H1 (cell line): ENCODE data around the gene ALG2. TPM values are rescaled to one million over a fixed set of nuclear protein-coding genes. Genes with fewer than 3 reads are reported as not detected.

Experiments used
- CTCF ChIA-PET: fragments of 300-600 bp; sonication (Branson Sonifier 250); formaldehyde crosslinking; loops from one replicate; lab custom pipeline; 2021; ENCODE audit not compliant: partially characterized antibody; lab: Charles Lee
- POLR2A ChIA-PET: fragments of 300-600 bp; sonication (Branson Sonifier 250); formaldehyde crosslinking; loops from one replicate; lab custom pipeline; 2021; ENCODE audit warnings: inconsistent platforms; ENCODE audit not compliant: partially characterized antibody; lab: Charles Lee
- DNase-seq, 2 experiments: peaks; one replicate each; pipeline versions ENCODE4 v3.0.0 to v3.0.0-alpha.2; 2010 to 2022; ENCODE audit warnings: low spot score in 2 of 2, low read depth in 1 of 2, mixed read lengths in 1 of 2
- FAIRE-seq: peaks from 2 replicates; lab custom pipeline; 2011; peaks lifted over from hg19 to GRCh38; lab: Jason Lieb, UNC
- H2AFZ ChIP-seq: 2 replicates; pipeline ENCODE4 v1.8.1; 2012; ENCODE audit warnings: low read length, inconsistent platforms
- H2AK5ac ChIP-seq: 2 replicates; pipeline ENCODE4 v1.6.1; 2013; ENCODE audit warnings: low read depth, low read length
- H2BK120ac ChIP-seq: replicated peaks from 2 replicates; pipeline ENCODE3; 2013; ENCODE audit warnings: low read depth, low read length, inconsistent platforms
- H2BK12ac ChIP-seq: 2 replicates; pipeline ENCODE4 v1.6.1; 2013; ENCODE audit warnings: low read depth, low read length
- H2BK15ac ChIP-seq: 2 replicates; pipeline ENCODE4 v1.6.1; 2013; ENCODE audit warnings: low read length
- H2BK20ac ChIP-seq: 2 replicates; pipeline ENCODE4 v1.6.1; 2013; ENCODE audit warnings: low read length
- H2BK5ac ChIP-seq: 2 replicates; pipeline ENCODE4 v1.6.1; 2013; ENCODE audit warnings: low read depth, low read length
- H3K14ac ChIP-seq: 2 replicates; pipeline ENCODE4 v1.6.1; 2013; ENCODE audit warnings: inconsistent platforms; ENCODE audit not compliant: insufficient read length
- H3K18ac ChIP-seq: 2 replicates; pipeline ENCODE4 v1.6.1; 2013; ENCODE audit warnings: low read length; ENCODE audit errors: extremely low read depth
- H3K23ac ChIP-seq: 2 replicates; pipeline ENCODE4 v1.6.1; 2013; ENCODE audit warnings: inconsistent platforms; ENCODE audit not compliant: insufficient read length
- H3K23me2 ChIP-seq: 2 replicates; pipeline ENCODE4 v1.6.1; 2013; ENCODE audit warnings: low read depth, low read length
- H3K27ac ChIP-seq: 2 replicates; pipeline ENCODE4 v1.6.1; 2011; ENCODE audit warnings: low read depth, low read length, inconsistent platforms
- H3K27me3 ChIP-seq, 4 experiments: replicated peaks in 1 of 4; 1 replicate in 1 of 4; 2 replicates in 3 of 4; pipeline versions ENCODE4 v1.6.1 to v1.8.1; 2011 to 2013; ENCODE audit warnings: low read length in 3 of 4, mild to moderate bottlenecking in 3 of 4, inconsistent platforms in 2 of 4, mixed read lengths in 2 of 4, moderate library complexity in 1 of 4; ENCODE audit not compliant: control insufficient read depth in 3 of 4, insufficient read depth in 3 of 4; ENCODE audit errors: extremely low read depth in 1 of 4
- H3K36me3 ChIP-seq, 4 experiments: 2 replicates each; pipeline versions ENCODE4 v1.6.1 to v1.8.1; 2011 to 2013; ENCODE audit warnings: mild to moderate bottlenecking in 4 of 4, low read length in 3 of 4, moderate library complexity in 2 of 4, control low read depth in 1 of 4, inconsistent platforms in 1 of 4; ENCODE audit not compliant: insufficient read depth in 4 of 4, control insufficient read depth in 2 of 4
- H3K4ac ChIP-seq: replicated peaks from 2 replicates; pipeline ENCODE3; 2013; ENCODE audit warnings: low read length, low read depth, mixed read lengths, inconsistent platforms; ENCODE audit not compliant: insufficient read length
- H3K4me1 ChIP-seq, 4 experiments: replicated peaks in 1 of 4; 1 replicate in 1 of 4; 2 replicates in 3 of 4; pipeline versions ENCODE4 v1.6.1 to v1.8.1; 2011 to 2013; ENCODE audit warnings: low read length in 3 of 4, inconsistent platforms in 2 of 4, mixed read lengths in 1 of 4; ENCODE audit not compliant: insufficient read depth in 4 of 4, control insufficient read depth in 3 of 4
- H3K4me2 ChIP-seq, 2 experiments: 2 replicates each; pipeline versions ENCODE4 v1.6.1 to v1.8.1; 2011 to 2013; ENCODE audit warnings: low read depth in 2 of 2, low read length in 2 of 2, control low read depth in 1 of 2, inconsistent platforms in 1 of 2, mild to moderate bottlenecking in 1 of 2; ENCODE audit not compliant: insufficient read depth in 1 of 2
- H3K4me3 ChIP-seq, 4 experiments: fragments of 200-600, 300-600 bp in 1 of 4; sonication (generic), shearing (Covaris generic), sonication (Bioruptor Twin) in 1 of 4; 2 replicates each; pipeline versions ENCODE4 v1.5.1 to v1.8.1; 2011 to 2016; ENCODE audit warnings: low read length in 4 of 4, low read depth in 3 of 4, control low read depth in 2 of 4, inconsistent platforms in 2 of 4, mild to moderate bottlenecking in 2 of 4, mixed read lengths in 1 of 4, moderate library complexity in 1 of 4; ENCODE audit not compliant: insufficient read depth in 2 of 4; ENCODE audit errors: extremely low read depth in 1 of 4
- H3K56ac ChIP-seq: replicated peaks from 2 replicates; pipeline ENCODE3; 2013; ENCODE audit warnings: low read depth, mild to moderate bottlenecking, mixed read lengths, low read length, inconsistent platforms; ENCODE audit not compliant: insufficient read length
- H3K79me1 ChIP-seq: 2 replicates; pipeline ENCODE4 v1.6.1; 2013; ENCODE audit warnings: low read depth, low read length, control low read depth
- H3K79me2 ChIP-seq, 2 experiments: 2 replicates each; pipeline versions ENCODE4 v1.6.1 to v1.8.1; 2012 to 2013; ENCODE audit warnings: low read length in 2 of 2, mild to moderate bottlenecking in 2 of 2, inconsistent platforms in 1 of 2; ENCODE audit not compliant: insufficient read depth in 2 of 2, control insufficient read depth in 1 of 2
- H3K9ac ChIP-seq, 4 experiments: replicated peaks in 1 of 4; 1 replicate in 1 of 4; 2 replicates in 3 of 4; pipeline versions ENCODE4 v1.6.1 to v1.8.1; 2011 to 2013; ENCODE audit warnings: low read depth in 3 of 4, low read length in 3 of 4, control low read depth in 2 of 4, mild to moderate bottlenecking in 2 of 4, moderate library complexity in 2 of 4, inconsistent platforms in 1 of 4; ENCODE audit errors: extremely low read depth in 1 of 4
- H3K9me3 ChIP-seq, 2 experiments: 2 replicates each; pipeline versions ENCODE4 v1.6.1 to v1.8.1; 2012 to 2013; ENCODE audit warnings: mild to moderate bottlenecking in 2 of 2, moderate library complexity in 2 of 2, control low read depth in 1 of 2, inconsistent platforms in 1 of 2, low read depth in 1 of 2, low read length in 1 of 2, mixed read lengths in 1 of 2; ENCODE audit not compliant: insufficient read depth in 2 of 2
- H4K20me1 ChIP-seq, 2 experiments: replicated peaks in 1 of 2; 2 replicates each; pipeline versions ENCODE3 to v1.8.1; 2011 to 2013; ENCODE audit warnings: inconsistent platforms in 2 of 2, low read length in 2 of 2, mild to moderate bottlenecking in 1 of 2; ENCODE audit not compliant: insufficient read depth in 2 of 2, control insufficient read depth in 1 of 2
- H4K5ac ChIP-seq: 2 replicates; pipeline ENCODE4 v1.6.1; 2013; ENCODE audit warnings: low read length, low read depth, mixed read lengths, inconsistent platforms; ENCODE audit not compliant: insufficient read length
- H4K8ac ChIP-seq: 2 replicates; pipeline ENCODE4 v1.8.0; 2013; ENCODE audit warnings: mild to moderate bottlenecking, moderate library complexity, low read length, inconsistent platforms; ENCODE audit not compliant: insufficient read depth; ENCODE audit errors: extremely low read depth
- H4K91ac ChIP-seq: replicated peaks from 2 replicates; pipeline ENCODE3; 2013; ENCODE audit warnings: low read length, mixed read lengths, inconsistent platforms; ENCODE audit not compliant: insufficient read length
- ASH2L ChIP-seq: fragments of 200-600, 300-600 bp; sonication (generic); IDR thresholded peaks from one replicate; pipeline ENCODE4 v1.7.1; 2017; ENCODE audit warnings: low read length
- BACH1 ChIP-seq: IDR thresholded peaks from 2 replicates; pipeline ENCODE4 v1.6.1; 2012; ENCODE audit warnings: low read length, improper control_type of control experiment
- BCL11A ChIP-seq, 2 experiments: IDR thresholded peaks; one replicate each; pipeline ENCODE4 v1.6.1; 2011; ENCODE audit warnings: low read depth in 2 of 2, low read length in 2 of 2, mild to moderate bottlenecking in 2 of 2
- BRCA1 ChIP-seq: IDR thresholded peaks from 2 replicates; pipeline ENCODE4 v1.6.1; 2012; ENCODE audit warnings: low read depth, low read length, improper control_type of control experiment
- HDAC2 ChIP-seq, 2 experiments: fragments of 300-600 bp in 1 of 2; sonication (generic) in 1 of 2; IDR thresholded peaks; 2 replicates each; pipeline ENCODE4 v1.6.1; 2011 to 2012; ENCODE audit warnings: low read depth in 2 of 2, low read length in 2 of 2, mild to moderate bottlenecking in 2 of 2, moderate library complexity in 2 of 2, borderline replicate concordance in 1 of 2, inconsistent platforms in 1 of 2
- POLR2A ChIP-seq, 2 experiments: IDR thresholded peaks; 1 replicate in 1 of 2; 2 replicates in 1 of 2; pipeline ENCODE4 v1.6.1; 2011; ENCODE audit warnings: low read depth in 2 of 2, low read length in 2 of 2, mild to moderate bottlenecking in 2 of 2; ENCODE audit errors: control extremely low read depth in 1 of 2
- SRF ChIP-seq: IDR thresholded peaks from 2 replicates; pipeline ENCODE4 v1.6.1; 2011; ENCODE audit warnings: mild to moderate bottlenecking, low read depth, low read length, moderate library complexity
- WGBS, 2 experiments: shearing (Covaris generic) in 1 of 2; methylation state at CpG; one replicate each; pipeline versions ENCODE4 v1.1.6 to v1.1.7; 2013 to 2015; ENCODE audit warnings: low lambda C conversion rate in 2 of 2, mixed read lengths in 2 of 2, inconsistent platforms in 1 of 2, low coverage in 1 of 2, missing lambda C conversion rate in 1 of 2; ENCODE audit not compliant: insufficient replicate concordance in 2 of 2, insufficient coverage in 1 of 2, insufficient read length in 1 of 2; ENCODE audit errors: extremely low coverage in 1 of 2, missing lambda C conversion rate in 1 of 2; 5-methylcytosine and 5-hydroxymethylcytosine counted together
- polyA plus RNA-seq, 7 experiments: library from polyadenylated mRNA; depleted of rRNA in 3 of 7; stranded (reverse) in 5 of 7; unstranded in 2 of 7; fragments of >200 nt in 5 of 7; fragments of 200-250 nt in 2 of 7; gene quantifications; 1 replicate in 5 of 7; 2 replicates in 1 of 7; 4 replicates in 1 of 7; pipeline versions ENCODE4 v1.2.1 to v1.2.3, GENCODE V29; 2011 to 2013; ENCODE audit warnings: missing spikeins in 2 of 7, mixed read lengths in 2 of 7
- total RNA-seq: library from RNA; stranded (reverse); fragmentation: NEBNext Ultra II Directional; extraction: Animal tissue kit (Norgen Biotek cat#: 25700); gene quantifications from 2 replicates; pipeline ENCODE4 v1.2.1, GENCODE V29; 2021
- TF ChIP-seq, protein P1 (sequence below): IDR thresholded peaks from 2 replicates; pipeline ENCODE4 v1.6.1; 2011; ENCODE audit warnings: low read depth, mild to moderate bottlenecking, low read length; ENCODE audit not compliant: insufficient read depth
- TF ChIP-seq, protein P2 (sequence below): IDR thresholded peaks from 2 replicates; pipeline ENCODE4 v1.6.1; 2012; ENCODE audit warnings: inconsistent platforms
- TF ChIP-seq, protein P3 (sequence below), 3 experiments: IDR thresholded peaks; 1 replicate in 2 of 3; 2 replicates in 1 of 3; pipeline versions ENCODE4 v1.5.1 to v1.6.1; 2011; ENCODE audit warnings: low read length in 3 of 3, mild to moderate bottlenecking in 3 of 3, inconsistent platforms in 2 of 3, low read depth in 1 of 3, moderate library complexity in 1 of 3; ENCODE audit not compliant: insufficient read depth in 1 of 3; ENCODE audit errors: control extremely low read depth in 1 of 3

Gene ALG2
- total and polyA plus RNA-seq, 2 of the 8 experiments (the other 6 are each of a cell fraction or from before 2014, with no cell fraction given): 27.1 to 30.7 TPM

DNA sequence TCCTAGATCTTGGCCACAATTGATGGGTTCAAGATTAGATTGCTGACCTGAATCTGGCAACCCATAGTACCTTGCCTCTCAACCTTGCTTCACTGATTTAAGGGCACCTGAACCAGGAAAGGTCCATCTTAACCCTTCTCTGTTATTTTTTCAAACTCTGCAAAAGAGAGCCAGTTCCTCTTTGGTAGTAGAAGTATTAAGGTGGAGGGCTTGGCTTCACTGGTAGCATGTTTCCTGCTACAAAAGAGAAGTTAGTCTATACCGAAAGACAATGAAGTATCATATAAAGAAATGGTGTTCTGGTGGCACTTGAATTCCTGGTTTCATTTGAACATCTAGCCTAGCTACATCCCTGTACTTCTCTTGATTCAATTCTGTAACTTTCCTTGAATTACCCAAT, 8.5 kb downstream of the ALG2 start:
- Histone ChIP-seq H3K4me3 (no peak overlapping the region), H3K4me2 (no peak overlapping the region), H3K4me1 (no peaks in the 10 kb centered on the region), H2BK12ac (no peak overlapping the region), H4K91ac (no peak overlapping the region), H2BK20ac (no peak overlapping the region), H2AFZ (no peak overlapping the region), H2BK15ac (no peak overlapping the region), H4K20me1 (peaks cover 4 to 7% of the 10 kb centered on the region in 2 experiments), H3K9me3 (no peaks in the 10 kb centered on the region), H3K27ac (no peak overlapping the region), H3K4ac (peak overlapping the region; percentile 63), H3K27me3 (no peaks in the 10 kb centered on the region), H3K79me1 (no peaks in the 10 kb centered on the region), H3K23me2 (no peaks in the 10 kb centered on the region), H2AK5ac (no peak overlapping the region), H3K56ac (no peak overlapping the region), H3K18ac (no peak overlapping the region), H3K9ac (no peak overlapping the region), H2BK120ac (no peak overlapping the region), H4K5ac (no peak overlapping the region), H3K79me2 (peaks cover 2 to 23% of the 10 kb centered on the region in 2 experiments; a peak in 2 of 4 replicates), H4K8ac (no peak overlapping the region), H3K14ac (no peak overlapping the region), H3K36me3 (peaks cover 0 to 7% (median 2%) of the 10 kb centered on the region in 4 experiments; a peak in 4 of 8 replicates), H3K23ac (no peak overlapping the region), H2BK5ac (no peak overlapping the region)
- POLR2A ChIA-PET: interaction anchor here (2.5 to 3.6 kb wide), 2 partner anchors 9 to 15 kb away, joined by 7 to 26 read pairs; partner anchors contain the start of genes ALG2 and SEC61B
- CTCF ChIA-PET: interaction anchor here (0.9 to 3.7 kb wide), 5 partner anchors 12 to 30 kb away, joined by 3 to 12 read pairs (median 4); no protein-coding TSS in a partner anchor
- 94% methylated on average over 1 of the region's 1 CpG; no CpG with 5 or more reads in 1 of the 2 experiments for WGBS, 2 experiments
- FAIRE-seq: no peak
- no peak for DNase-seq
- TF ChIP-seq ASH2L (no peak), HDAC2 (IDR thresholded peaks at IDR 0.05; ENCODE audit: borderline replicate concordance in 1 of 2, low read depth in 2 of 2, low read length in 2 of 2) (no peak), BRCA1 (no peak), BACH1 (no peak), BCL11A (IDR thresholded peaks at IDR 0.05; ENCODE audit: low read depth in 2 of 2, low read length in 2 of 2) (no peak), POLR2A (IDR thresholded peaks at IDR 0.05; ENCODE audit: control extremely low read depth in 1 of 2, low read depth in 2 of 2, low read length in 2 of 2) (no peak), SRF (no peak)
- TF ChIP-seq, protein P1, sequence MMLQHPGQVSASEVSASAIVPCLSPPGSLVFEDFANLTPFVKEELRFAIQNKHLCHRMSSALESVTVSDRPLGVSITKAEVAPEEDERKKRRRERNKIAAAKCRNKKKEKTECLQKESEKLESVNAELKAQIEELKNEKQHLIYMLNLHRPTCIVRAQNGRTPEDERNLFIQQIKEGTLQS: no peak
- TF ChIP-seq, protein P2, sequence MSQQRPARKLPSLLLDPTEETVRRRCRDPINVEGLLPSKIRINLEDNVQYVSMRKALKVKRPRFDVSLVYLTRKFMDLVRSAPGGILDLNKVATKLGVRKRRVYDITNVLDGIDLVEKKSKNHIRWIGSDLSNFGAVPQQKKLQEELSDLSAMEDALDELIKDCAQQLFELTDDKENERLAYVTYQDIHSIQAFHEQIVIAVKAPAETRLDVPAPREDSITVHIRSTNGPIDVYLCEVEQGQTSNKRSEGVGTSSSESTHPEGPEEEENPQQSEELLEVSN: no peak
- TF ChIP-seq, protein P3, sequence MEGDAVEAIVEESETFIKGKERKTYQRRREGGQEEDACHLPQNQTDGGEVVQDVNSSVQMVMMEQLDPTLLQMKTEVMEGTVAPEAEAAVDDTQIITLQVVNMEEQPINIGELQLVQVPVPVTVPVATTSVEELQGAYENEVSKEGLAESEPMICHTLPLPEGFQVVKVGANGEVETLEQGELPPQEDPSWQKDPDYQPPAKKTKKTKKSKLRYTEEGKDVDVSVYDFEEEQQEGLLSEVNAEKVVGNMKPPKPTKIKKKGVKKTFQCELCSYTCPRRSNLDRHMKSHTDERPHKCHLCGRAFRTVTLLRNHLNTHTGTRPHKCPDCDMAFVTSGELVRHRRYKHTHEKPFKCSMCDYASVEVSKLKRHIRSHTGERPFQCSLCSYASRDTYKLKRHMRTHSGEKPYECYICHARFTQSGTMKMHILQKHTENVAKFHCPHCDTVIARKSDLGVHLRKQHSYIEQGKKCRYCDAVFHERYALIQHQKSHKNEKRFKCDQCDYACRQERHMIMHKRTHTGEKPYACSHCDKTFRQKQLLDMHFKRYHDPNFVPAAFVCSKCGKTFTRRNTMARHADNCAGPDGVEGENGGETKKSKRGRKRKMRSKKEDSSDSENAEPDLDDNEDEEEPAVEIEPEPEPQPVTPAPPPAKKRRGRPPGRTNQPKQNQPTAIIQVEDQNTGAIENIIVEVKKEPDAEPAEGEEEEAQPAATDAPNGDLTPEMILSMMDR (IDR thresholded peaks at IDR 0.05; ENCODE audit: control extremely low read depth in 1 of 3, insufficient read depth in 1 of 3, low read depth in 1 of 3, low read length in 3 of 3): no peak
